ENCODE measurements around the gene EFNB1. TPM values are rescaled to one million over a fixed set of nuclear protein-coding genes. Genes with fewer than 3 reads are reported as not detected.

Gene EFNB1
- total RNA-seq, 2 donors from 2014 or later: 19.9 to 40.1 TPM

- Histone ChIP-seq H3K27me3 (replicated peaks; ENCODE audit: insufficient read depth) (no peaks in the 10 kb centered on the region), H3K4me3 (no peak overlapping the region), H3K36me3 (no peaks in the 10 kb centered on the region), H3K9me3 (no peaks in the 10 kb centered on the region), H3K27ac (no peak overlapping the region), H3K4me1 (replicated peaks) (no peaks in the 10 kb centered on the region)
- intact Hi-C loops (cut with DNase I): no loop called here
- 88% methylated on average over 4 of the region's 4 CpGs for WGBS
- no peak for TF ChIP-seq POLR2AphosphoS5 (IDR thresholded peaks at IDR 0.05)
- no peak for TF ChIP-seq POLR2A (IDR thresholded peaks at IDR 0.05)
- TF ChIP-seq, protein P1, sequence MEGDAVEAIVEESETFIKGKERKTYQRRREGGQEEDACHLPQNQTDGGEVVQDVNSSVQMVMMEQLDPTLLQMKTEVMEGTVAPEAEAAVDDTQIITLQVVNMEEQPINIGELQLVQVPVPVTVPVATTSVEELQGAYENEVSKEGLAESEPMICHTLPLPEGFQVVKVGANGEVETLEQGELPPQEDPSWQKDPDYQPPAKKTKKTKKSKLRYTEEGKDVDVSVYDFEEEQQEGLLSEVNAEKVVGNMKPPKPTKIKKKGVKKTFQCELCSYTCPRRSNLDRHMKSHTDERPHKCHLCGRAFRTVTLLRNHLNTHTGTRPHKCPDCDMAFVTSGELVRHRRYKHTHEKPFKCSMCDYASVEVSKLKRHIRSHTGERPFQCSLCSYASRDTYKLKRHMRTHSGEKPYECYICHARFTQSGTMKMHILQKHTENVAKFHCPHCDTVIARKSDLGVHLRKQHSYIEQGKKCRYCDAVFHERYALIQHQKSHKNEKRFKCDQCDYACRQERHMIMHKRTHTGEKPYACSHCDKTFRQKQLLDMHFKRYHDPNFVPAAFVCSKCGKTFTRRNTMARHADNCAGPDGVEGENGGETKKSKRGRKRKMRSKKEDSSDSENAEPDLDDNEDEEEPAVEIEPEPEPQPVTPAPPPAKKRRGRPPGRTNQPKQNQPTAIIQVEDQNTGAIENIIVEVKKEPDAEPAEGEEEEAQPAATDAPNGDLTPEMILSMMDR (IDR thresholded peaks at IDR 0.05): no peak
- DNase-seq (ENCODE audit: low spot score): no peak
These were observed 60.4 kb downstream of the EFNB1 start for GRCh38 chrX:68889249-68889648.

Other genes with a start within 250 kb of the EFNB1 start
- 10 to 100 TPM in 1 of 2 donors, 1 to 10 TPM in 1; 5.6 to 14.3 TPM for gene STARD8, start 181.4 kb upstream of the EFNB1 start, total RNA-seq